Activated CD4-positive, alpha-beta memory T cell treated with anti-CD3 and anti-CD28 coated beads, Interleukin-2, amount 10 ng/mL, durations not matched to agents 7 days and 5 days (primary cell): ENCODE measurements around the gene MTCP1. TPM values are rescaled to one million over a fixed set of nuclear protein-coding genes. Genes with fewer than 3 reads are reported as not detected.

Experiments used
- CTCF ChIA-PET: fragments of 350-600 bp; sonication (Branson Sonifier 250); formaldehyde crosslinking; loops from one replicate; lab custom pipeline; 2021; ENCODE audit warnings: antibody characterized with exemption, inconsistent platforms; lab: Charles Lee
- POLR2A ChIA-PET: fragments of 350-600 bp; sonication (Branson Sonifier 250); formaldehyde crosslinking; loops from one replicate; lab custom pipeline; 2021; ENCODE audit warnings: antibody characterized with exemption; lab: Charles Lee
- DNase-seq: peaks from one replicate; pipeline ENCODE4 v3.0.0-alpha.2; 2020
- H3K27ac Mint-ChIP-seq: one replicate; pipeline ENCODE4 v1.8.0; 2021; ENCODE audit warnings: mild to moderate bottlenecking, mixed read lengths
- H3K27me3 Mint-ChIP-seq: one replicate; pipeline ENCODE4 v1.8.0; 2021; ENCODE audit warnings: mixed read lengths
- H3K36me3 Mint-ChIP-seq: one replicate; pipeline ENCODE4 v1.8.0; 2021; ENCODE audit warnings: low read depth, mixed read lengths
- H3K4me1 Mint-ChIP-seq: one replicate; pipeline ENCODE4 v1.8.0; 2021; ENCODE audit warnings: mixed read lengths
- H3K4me3 Mint-ChIP-seq: one replicate; pipeline ENCODE4 v1.8.0; 2021; ENCODE audit warnings: mild to moderate bottlenecking, mixed read lengths
- H3K9me3 Mint-ChIP-seq: one replicate; pipeline ENCODE4 v1.8.0; 2021; ENCODE audit warnings: mixed read lengths
- total RNA-seq, 2 experiments: library from RNA; stranded (reverse); gene quantifications; one replicate each; pipeline ENCODE4 v1.2.3, GENCODE V29; 2021

MTCP1 gene
- total RNA-seq, 2 experiments from 2014 or later: 20.2 TPM

DNA sequence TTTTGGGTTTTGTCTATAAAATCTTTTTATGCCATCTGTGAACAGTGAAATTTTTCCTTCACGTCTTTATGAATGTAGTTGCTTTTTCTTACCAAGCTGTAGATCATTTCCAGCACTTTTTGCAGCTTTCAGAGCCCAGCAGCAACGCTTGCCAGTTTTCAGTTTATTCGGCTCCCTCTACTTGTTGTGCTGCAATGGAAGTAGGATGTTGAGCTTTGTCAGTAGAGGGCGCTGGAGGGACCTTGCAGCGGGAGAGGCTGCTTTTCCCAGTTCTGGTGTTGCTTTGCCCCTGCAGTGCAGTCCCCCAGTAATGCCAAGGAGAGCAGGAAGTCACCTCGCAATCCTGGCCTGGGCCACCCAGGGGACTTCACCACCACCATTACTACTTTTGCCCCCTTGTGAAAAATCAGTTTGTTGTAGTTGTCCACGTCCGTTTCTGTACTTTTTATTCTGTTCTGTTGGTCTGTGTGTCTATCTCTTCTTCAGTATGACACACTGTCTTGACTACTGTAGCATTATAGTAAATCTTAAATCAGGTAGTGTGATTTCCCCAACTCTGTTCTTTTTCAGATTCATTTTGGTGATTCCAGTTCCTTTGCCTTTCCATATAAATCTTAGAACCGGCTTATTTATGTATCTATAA, 21.8 kb downstream of the MTCP1 start:
- H3K36me3 Mint-ChIP-seq: peaks cover 17% of the 10 kb centered on the region
- POLR2A ChIA-PET: interaction anchor here (1.1 kb wide), 1 partner anchor 22 kb away, joined by 5 read pairs; the partner anchor contains the start of gene FUNDC2
- H3K4me3 Mint-ChIP-seq: no peak overlapping the region
- DNase-seq: peak; percentile 40
- no peak overlapping the region for H3K27ac Mint-ChIP-seq
- no peaks in the 10 kb centered on the region for H3K27me3 Mint-ChIP-seq
- H3K4me1 Mint-ChIP-seq: peaks cover 15% of the 10 kb centered on the region
- CTCF ChIA-PET: interaction anchor here (0.6 to 2.2 kb wide), 10 partner anchors 8 to 132 kb away, joined by 3 to 5 read pairs (median 4); partner anchors contain the start of gene FUNDC2
- no peaks in the 10 kb centered on the region for H3K9me3 Mint-ChIP-seq

DNA sequence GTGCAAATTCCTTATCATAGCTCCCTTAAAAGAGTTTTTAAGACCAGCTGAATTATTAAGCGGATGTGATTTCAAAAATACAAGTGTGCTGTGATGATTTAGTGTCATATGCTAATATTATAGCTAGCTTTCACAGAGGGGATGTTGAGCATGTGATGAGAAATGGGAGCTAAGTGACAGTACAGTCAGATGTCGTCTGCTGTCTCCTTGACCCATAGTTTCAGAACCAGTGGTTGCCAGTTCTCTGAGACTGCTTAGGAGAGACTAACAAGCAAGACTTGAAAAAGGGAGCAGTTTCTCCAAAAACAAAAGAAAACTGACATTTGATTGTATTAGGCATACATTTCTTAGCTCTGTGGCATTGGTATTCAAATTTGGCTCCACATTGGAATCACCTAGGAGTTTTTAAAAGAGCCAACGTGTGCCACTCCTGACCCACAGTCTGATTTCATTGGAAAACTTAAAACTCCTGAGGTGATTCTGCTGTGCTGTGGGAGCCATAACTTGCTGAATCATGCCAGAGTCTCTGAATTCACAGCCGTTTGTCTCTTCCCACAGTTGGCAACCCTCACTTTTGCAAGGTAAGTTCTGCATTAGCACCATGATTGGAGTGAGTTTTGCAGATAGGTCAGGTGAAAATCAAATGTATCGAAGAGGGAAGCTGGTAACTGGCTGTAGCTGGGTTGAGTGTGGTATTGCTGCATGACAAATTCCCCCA, 24.0 kb downstream of the MTCP1 start:
- no peak overlapping the region for H3K4me3 Mint-ChIP-seq
- no peaks in the 10 kb centered on the region for H3K9me3 Mint-ChIP-seq
- H3K4me1 Mint-ChIP-seq: peaks cover 3% of the 10 kb centered on the region
- no peak overlapping the region for H3K27ac Mint-ChIP-seq
- peaks cover 9% of the 10 kb centered on the region for H3K36me3 Mint-ChIP-seq
- ChIA-PET POLR2A (no interaction called here), CTCF (interaction anchor here (0.9 kb wide), 1 partner anchor 10 kb away, joined by 4 read pairs; no protein-coding TSS in a partner anchor)
- DNase-seq: no peak
- no peaks in the 10 kb centered on the region for H3K27me3 Mint-ChIP-seq

DNA sequence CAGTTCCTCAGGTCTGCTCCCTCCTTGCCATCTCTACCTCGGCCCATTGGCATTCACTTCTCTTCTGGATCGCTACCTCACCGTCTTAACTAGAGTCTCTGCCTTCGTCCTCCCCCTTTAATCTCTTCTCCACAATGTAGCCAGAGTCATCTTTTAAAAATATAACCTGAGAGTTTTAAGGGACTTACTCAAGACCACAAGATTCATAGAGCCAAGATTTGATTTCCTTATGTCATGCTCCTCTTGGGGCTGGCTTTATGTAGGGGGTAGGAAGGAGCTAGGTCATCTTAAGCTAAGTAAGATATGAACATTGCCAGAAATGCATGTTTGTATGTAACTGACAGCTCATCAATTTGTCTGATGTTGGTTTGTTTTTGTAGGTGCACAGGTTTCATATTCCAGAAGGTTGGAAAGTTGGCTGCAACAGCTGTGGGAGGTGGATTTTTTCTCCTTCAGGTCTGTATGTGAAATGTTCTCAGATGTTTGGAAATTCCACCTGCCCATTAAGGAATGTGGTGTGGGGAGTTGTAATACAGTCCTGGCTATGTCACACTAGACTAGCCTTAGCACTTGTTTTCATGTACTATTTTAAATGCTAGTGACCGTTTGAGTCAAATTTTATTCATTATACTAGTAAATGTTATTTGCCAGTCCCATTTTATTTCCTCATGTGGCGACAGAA, 24.7 kb downstream of the MTCP1 start:
- CTCF ChIA-PET: interaction anchor here (0.9 kb wide), 1 partner anchor 11 kb away, joined by 4 read pairs; no protein-coding TSS in a partner anchor
- H3K9me3 Mint-ChIP-seq: no peaks in the 10 kb centered on the region
- DNase-seq: no peak
- H3K36me3 Mint-ChIP-seq: peaks cover 6% of the 10 kb centered on the region
- no peaks in the 10 kb centered on the region for H3K27me3 Mint-ChIP-seq
- POLR2A ChIA-PET: no interaction called here
- no peak overlapping the region for H3K27ac Mint-ChIP-seq
- H3K4me3 Mint-ChIP-seq: no peak overlapping the region
- peaks cover 3% of the 10 kb centered on the region for H3K4me1 Mint-ChIP-seq

DNA sequence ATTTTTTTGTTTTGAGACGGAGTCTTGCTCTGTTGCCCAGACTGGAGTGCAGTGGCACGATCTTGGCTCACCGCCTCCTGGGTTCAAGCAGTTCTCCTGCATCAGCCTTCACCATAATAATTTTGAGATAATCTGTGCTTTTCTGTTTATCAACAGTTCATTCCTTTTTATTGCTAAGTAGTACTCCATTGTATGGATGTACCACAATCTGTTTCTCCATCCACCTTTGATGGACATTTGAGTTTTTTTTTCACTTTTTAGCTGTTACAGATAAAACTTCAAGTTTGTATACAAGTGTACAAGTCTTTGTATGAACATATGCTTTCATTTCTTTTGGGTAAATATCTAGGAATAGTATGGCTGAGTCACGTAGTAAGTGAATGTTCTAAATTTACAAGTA, 35.2 kb downstream of the MTCP1 start:
- H3K4me1 Mint-ChIP-seq: peaks cover 6% of the 10 kb centered on the region
- no peak overlapping the region for H3K4me3 Mint-ChIP-seq
- H3K27ac Mint-ChIP-seq: no peak overlapping the region
- DNase-seq: no peak
- H3K9me3 Mint-ChIP-seq: no peaks in the 10 kb centered on the region
- H3K36me3 Mint-ChIP-seq: peaks cover 26% of the 10 kb centered on the region
- H3K27me3 Mint-ChIP-seq: no peaks in the 10 kb centered on the region
- POLR2A ChIA-PET: interaction anchor here (1.5 kb wide), 1 partner anchor 9 kb away, joined by 3 read pairs; the partner anchor contains the start of gene FUNDC2
- CTCF ChIA-PET: no interaction called here

DNA sequence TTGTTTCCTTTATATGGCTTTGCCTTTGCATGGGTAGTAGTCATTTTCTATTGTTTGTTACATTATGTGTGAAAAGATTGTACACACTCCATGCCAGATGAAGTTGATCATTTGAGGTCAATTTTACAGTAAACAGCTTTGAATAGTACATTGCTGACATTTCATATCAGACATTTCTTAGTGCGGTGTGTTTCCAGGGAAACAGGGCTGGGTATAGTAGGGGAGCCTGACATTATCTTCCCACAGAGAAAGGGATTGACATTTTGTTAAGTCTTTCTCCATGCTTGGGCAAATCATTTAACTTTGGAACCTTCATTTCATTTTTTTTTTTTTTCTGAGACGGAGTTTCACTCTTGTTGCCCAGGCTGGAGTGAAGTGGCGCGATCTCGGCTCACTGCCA, 39.3 kb downstream of the MTCP1 start:
- no peak for DNase-seq
- H3K36me3 Mint-ChIP-seq: peaks cover 18% of the 10 kb centered on the region
- H3K27me3 Mint-ChIP-seq: no peaks in the 10 kb centered on the region
- ChIA-PET CTCF (interaction anchor here (0.7 kb wide), 1 partner anchor 25 kb away, joined by 3 read pairs; no protein-coding TSS in a partner anchor), POLR2A (no interaction called here)
- no peak overlapping the region for H3K4me3 Mint-ChIP-seq
- H3K4me1 Mint-ChIP-seq: peaks cover 23% of the 10 kb centered on the region
- H3K27ac Mint-ChIP-seq: no peak overlapping the region
- H3K9me3 Mint-ChIP-seq: no peaks in the 10 kb centered on the region

DNA sequence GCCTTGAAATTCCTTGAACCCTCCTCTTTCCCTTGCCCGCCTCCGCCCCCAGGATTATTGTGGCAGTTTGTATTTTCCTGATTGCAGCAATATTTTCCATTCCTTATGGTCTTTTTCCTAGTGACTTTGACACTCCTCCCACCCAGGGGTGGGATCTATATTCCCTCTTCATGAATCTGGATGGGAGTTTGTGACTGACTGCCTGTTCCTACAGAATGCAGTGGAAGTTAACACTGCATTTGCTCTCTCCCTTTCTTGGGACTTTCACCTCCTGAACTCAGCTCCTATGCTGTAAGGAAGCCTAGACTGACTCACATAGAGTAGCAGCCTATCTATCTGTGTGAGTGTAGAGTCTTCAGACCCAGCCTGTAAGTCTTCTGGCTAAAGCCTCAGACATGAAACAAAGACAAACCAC, 42.1 kb downstream of the MTCP1 start:
- Mint-ChIP-seq H3K9me3 (no peaks in the 10 kb centered on the region), H3K36me3 (no peaks in the 10 kb centered on the region), H3K4me1 (peaks cover 26% of the 10 kb centered on the region), H3K27me3 (peaks cover 4% of the 10 kb centered on the region), H3K4me3 (no peak overlapping the region), H3K27ac (peak overlapping the region; percentile 96)
- ChIA-PET POLR2A (interaction anchor here (1.5 kb wide), 1 partner anchor 42 kb away, joined by 6 read pairs; the partner anchor contains the start of genes BRCC3, CMC4 and MTCP1), CTCF (no interaction called here)
- no peak for DNase-seq

DNA sequence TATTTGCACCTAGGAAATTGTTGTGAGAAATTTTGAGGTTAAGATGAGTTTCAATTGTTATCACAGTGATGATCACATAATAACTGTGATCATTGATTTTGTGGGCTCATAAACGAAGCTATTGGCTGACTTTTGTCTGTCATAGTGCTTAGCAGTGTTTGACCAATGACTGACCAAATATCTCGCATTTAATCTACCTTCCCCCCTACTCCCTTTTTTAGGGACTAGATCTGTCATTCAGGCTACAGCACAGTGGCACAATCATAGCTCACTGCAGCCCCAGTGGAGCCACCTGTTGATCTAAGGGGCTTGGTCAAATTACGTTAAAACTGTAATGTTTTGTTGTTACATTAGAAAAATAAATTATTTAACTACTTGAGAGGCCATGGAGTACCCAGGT, 42.8 kb downstream of the MTCP1 start:
- Mint-ChIP-seq H3K27me3 (peaks cover 4% of the 10 kb centered on the region), H3K27ac (peak overlapping the region; percentile 96), H3K4me1 (peaks cover 26% of the 10 kb centered on the region), H3K9me3 (no peaks in the 10 kb centered on the region), H3K36me3 (no peaks in the 10 kb centered on the region), H3K4me3 (peak overlapping the region; percentile 82)
- ChIA-PET POLR2A (interaction anchor here (1.4 to 1.5 kb wide), 2 partner anchors 39 to 43 kb away, joined by 3 to 6 read pairs; partner anchors contain the start of genes BRCC3, CMC4 and MTCP1), CTCF (no interaction called here)
- DNase-seq: no peak

DNA sequence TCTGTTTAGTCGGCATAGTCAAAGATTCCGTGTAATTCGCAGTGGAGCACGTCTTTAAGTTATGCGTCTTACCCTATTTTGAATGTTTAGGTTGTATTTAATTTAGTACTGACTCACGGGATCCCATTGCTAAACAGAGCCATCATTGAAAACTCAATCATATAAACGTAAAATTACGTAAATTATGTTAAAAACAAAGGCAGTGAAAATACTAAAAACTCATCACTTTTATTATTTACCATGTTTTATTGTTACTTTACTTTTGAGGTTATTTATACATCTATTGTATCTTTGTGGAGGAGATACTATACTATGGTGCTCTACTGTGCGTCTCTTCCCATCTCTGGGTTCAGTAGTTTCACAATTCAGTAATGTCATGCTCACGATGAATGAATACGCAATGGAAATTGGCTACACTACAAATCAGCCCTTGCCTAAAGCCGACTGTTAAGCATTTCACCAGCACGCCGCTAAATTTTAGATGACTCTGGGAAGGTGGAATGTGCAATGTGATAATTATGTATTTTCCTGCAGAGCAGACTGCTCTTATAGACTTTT, 43.3 kb downstream of the MTCP1 start:
- CTCF ChIA-PET: interaction anchor here (0.9 to 1.3 kb wide), 2 partner anchors 21 to 44 kb away, joined by 3 read pairs; partner anchors contain the start of gene BRCC3
- peak overlapping the region; percentile 82 for H3K4me3 Mint-ChIP-seq
- no peaks in the 10 kb centered on the region for H3K36me3 Mint-ChIP-seq

DNA sequence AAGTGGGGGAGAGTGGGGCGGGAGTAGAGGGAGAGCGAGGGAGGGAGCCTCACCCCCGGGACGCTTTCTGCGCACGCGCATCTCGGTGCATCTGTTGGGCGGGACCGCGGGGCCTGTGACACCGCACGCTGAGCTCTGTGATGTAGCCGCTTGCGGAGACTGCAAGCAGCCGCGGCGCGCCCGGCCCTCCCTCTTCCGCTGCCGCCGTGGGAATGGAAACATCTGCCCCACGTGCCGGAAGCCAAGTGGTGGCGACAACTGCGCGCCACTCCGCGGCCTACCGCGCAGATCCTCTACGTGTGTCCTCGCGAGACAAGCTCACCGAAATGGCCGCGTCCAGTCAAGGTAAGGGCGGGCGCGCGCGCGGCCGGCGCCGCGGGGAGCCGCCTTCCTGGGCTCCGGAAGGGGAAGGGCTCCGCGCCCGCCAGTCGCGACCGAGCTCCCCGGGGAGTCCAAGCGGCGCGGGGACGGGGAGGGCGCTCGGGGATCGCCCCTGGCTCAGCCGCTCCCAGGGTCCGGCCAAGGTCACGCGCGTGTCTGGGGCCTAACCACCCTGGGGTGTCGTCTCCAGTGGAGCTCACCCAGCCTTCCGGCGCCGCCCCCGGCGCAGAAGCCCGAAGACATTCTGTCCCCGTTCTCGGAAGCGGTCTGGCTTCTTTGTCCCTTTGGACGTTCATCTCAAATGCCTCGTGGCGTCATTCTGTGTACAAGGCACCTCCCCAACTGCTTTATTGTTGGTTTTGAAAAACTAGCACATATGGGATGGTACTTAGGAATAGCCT, 44.0 kb downstream of the MTCP1 start, which contains the start of gene FUNDC2:
Gene FUNDC2 (plus strand): TSS at position 118 of the 782 bp plus-strand sequence. CDS start 95 bp downstream, at position 213.
- POLR2A ChIA-PET: interaction anchor here (0.7 to 1.4 kb wide), 9 partner anchors 9 to 264 kb away, joined by 3 to 12 read pairs (median 4); partner anchors contain the start of genes BRCC3, CMC4, DKC1 and MTCP1
- Mint-ChIP-seq H3K27ac (peak within 1 kb of the TSS; percentile 96), H3K27me3 (peaks cover 8% of the 10 kb centered on the region), H3K9me3 (no peaks in the 10 kb centered on the region), H3K4me1 (peaks cover 26% of the 10 kb centered on the region), H3K36me3 (no peaks in the 10 kb centered on the region), H3K4me3 (peak within 1 kb of the TSS; percentile 82)
- CTCF ChIA-PET: interaction anchor here (0.7 to 1.3 kb wide), 6 partner anchors 22 to 109 kb away, joined by 3 to 7 read pairs (median 3); partner anchors contain the start of gene BRCC3
- DNase-seq: peak; percentile 94

More for the DNA sequence above, 43.3 kb downstream of the MTCP1 start:
- peaks cover 4% of the 10 kb centered on the region for H3K27me3 Mint-ChIP-seq
- no peaks in the 10 kb centered on the region for H3K9me3 Mint-ChIP-seq
- peak overlapping the region; percentile 96 for H3K27ac Mint-ChIP-seq
- H3K4me1 Mint-ChIP-seq: peaks cover 26% of the 10 kb centered on the region
- DNase-seq: no peak
- POLR2A ChIA-PET: interaction anchor here (1.1 to 1.5 kb wide), 8 partner anchors 21 to 265 kb away, joined by 3 to 6 read pairs (median 4); partner anchors contain the start of genes BRCC3, CMC4, DKC1 and MTCP1

DNA sequence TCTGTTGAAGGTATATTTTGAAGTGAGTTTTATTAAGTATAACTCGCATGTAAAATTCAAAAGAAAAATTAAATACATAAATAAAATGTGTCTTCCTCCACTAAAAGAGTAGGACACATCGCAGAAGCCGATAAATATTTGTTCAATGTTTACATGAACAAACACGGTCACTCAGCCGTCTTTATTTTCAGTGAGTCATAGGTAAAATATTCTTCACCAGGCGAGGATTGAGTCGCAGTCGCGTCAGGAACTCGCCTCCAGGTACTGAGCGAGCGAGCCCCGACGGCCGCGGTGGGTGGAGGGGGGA, 44.6 kb downstream of the MTCP1 start:
- peak overlapping the region; percentile 87 for H3K27ac Mint-ChIP-seq
- CTCF ChIA-PET: interaction anchor here (0.7 to 1.3 kb wide), 5 partner anchors 31 to 109 kb away, joined by 3 to 7 read pairs (median 3); partner anchors contain the start of gene BRCC3
- H3K36me3 Mint-ChIP-seq: no peaks in the 10 kb centered on the region
- DNase-seq: no peak
- H3K9me3 Mint-ChIP-seq: no peaks in the 10 kb centered on the region
- H3K27me3 Mint-ChIP-seq: peaks cover 9% of the 10 kb centered on the region
- H3K4me1 Mint-ChIP-seq: peaks cover 24% of the 10 kb centered on the region
- peak overlapping the region; percentile 82 for H3K4me3 Mint-ChIP-seq
- POLR2A ChIA-PET: interaction anchor here (0.7 to 1.4 kb wide), 8 partner anchors 9 to 264 kb away, joined by 3 to 12 read pairs (median 4); partner anchors contain the start of genes BRCC3, CMC4, DKC1 and MTCP1

DNA sequence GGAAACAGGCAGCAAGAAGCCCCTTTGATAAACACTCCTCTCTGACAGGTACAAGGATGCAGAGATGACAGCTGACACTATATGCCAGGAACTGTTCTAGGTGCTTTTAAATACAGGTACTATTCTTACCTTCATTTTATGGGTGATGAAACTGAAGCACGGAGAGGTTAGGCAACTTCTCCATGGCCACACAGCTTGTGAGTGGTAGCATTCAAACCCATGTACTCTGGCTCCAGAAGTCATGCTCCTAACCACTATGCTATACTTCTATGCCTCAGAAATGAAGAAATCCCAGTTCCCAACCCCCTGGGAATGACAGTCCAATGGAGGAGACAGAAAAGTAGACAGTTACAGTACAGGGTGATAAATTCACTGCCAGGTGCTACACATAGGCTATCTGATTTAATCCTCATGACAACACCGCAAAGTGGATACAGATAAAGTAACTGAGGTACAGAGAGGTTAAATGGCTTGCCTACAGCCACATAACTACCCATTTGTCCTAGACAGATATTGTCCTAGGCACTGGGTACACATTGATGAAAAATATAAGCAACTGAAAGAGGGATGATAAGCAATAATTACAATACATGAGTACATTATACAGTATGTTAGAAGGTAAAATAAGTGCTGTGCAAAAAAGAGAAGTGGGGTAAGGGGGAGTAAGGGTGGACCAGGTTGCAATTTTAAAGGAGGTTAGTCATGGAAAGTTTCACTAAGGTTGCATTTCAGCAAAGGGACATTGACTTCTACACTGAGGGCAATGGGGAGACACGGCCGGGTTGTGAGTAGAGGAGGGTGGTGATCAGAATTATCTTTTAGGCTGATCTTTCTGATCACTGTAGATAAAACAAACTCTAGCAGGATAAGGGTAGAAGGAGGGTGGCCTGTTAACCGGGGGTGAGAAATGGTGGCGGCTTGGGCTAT, 46.8 kb downstream of the MTCP1 start:
- H3K9me3 Mint-ChIP-seq: no peaks in the 10 kb centered on the region
- CTCF ChIA-PET: no interaction called here
- POLR2A ChIA-PET: no interaction called here
- H3K4me1 Mint-ChIP-seq: peaks cover 18% of the 10 kb centered on the region
- H3K36me3 Mint-ChIP-seq: no peaks in the 10 kb centered on the region
- DNase-seq: no peak
- peaks cover 9% of the 10 kb centered on the region for H3K27me3 Mint-ChIP-seq
- H3K27ac Mint-ChIP-seq: no peak overlapping the region
- H3K4me3 Mint-ChIP-seq: no peak overlapping the region
